ENCODE data around the gene KRT222. TPM values are rescaled to one million over a fixed set of nuclear protein-coding genes. Genes with fewer than 3 reads are reported as not detected.
A peak's percentile ranks its signal among the peaks of the same experiment; 100 is the strongest.

Gene KRT222
- total and polyA plus RNA-seq, 2 of the 13 experiments (the other 11 are each of a cell fraction or from before 2014, with no cell fraction given): not detected

- TF ChIP-seq POGK (CRISPR knock-in tag; conservative IDR thresholded peaks at IDR 0.05): no peak
- TF ChIP-seq SAFB2 (CRISPR knock-in tag; IDR thresholded peaks at IDR 0.05; ENCODE audit: borderline replicate concordance, low read depth): 0 out of 2 replicates have a peak, but pooled peaks have one; percentile 55
- TF ChIP-seq ZNF782 (CRISPR knock-in tag; IDR thresholded peaks at IDR 0.05; ENCODE audit: borderline replicate concordance): no peak
- TF ChIP-seq ZFP90 (CRISPR knock-in tag; IDR thresholded peaks at IDR 0.05; ENCODE audit: borderline replicate concordance): peak; percentile 66; the same call in 1 of the 2 replicates
- TF ChIP-seq, protein P1, sequence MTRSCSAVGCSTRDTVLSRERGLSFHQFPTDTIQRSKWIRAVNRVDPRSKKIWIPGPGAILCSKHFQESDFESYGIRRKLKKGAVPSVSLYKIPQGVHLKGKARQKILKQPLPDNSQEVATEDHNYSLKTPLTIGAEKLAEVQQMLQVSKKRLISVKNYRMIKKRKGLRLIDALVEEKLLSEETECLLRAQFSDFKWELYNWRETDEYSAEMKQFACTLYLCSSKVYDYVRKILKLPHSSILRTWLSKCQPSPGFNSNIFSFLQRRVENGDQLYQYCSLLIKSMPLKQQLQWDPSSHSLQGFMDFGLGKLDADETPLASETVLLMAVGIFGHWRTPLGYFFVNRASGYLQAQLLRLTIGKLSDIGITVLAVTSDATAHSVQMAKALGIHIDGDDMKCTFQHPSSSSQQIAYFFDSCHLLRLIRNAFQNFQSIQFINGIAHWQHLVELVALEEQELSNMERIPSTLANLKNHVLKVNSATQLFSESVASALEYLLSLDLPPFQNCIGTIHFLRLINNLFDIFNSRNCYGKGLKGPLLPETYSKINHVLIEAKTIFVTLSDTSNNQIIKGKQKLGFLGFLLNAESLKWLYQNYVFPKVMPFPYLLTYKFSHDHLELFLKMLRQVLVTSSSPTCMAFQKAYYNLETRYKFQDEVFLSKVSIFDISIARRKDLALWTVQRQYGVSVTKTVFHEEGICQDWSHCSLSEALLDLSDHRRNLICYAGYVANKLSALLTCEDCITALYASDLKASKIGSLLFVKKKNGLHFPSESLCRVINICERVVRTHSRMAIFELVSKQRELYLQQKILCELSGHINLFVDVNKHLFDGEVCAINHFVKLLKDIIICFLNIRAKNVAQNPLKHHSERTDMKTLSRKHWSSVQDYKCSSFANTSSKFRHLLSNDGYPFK (CRISPR knock-in tag; IDR thresholded peaks at IDR 0.05; ENCODE audit: borderline replicate concordance): no peak
- peak; percentile 38; the same call in 1 of the 2 replicates for TF ChIP-seq ZNF124 (CRISPR knock-in tag; IDR thresholded peaks at IDR 0.05)
- TF ChIP-seq, protein P2, sequence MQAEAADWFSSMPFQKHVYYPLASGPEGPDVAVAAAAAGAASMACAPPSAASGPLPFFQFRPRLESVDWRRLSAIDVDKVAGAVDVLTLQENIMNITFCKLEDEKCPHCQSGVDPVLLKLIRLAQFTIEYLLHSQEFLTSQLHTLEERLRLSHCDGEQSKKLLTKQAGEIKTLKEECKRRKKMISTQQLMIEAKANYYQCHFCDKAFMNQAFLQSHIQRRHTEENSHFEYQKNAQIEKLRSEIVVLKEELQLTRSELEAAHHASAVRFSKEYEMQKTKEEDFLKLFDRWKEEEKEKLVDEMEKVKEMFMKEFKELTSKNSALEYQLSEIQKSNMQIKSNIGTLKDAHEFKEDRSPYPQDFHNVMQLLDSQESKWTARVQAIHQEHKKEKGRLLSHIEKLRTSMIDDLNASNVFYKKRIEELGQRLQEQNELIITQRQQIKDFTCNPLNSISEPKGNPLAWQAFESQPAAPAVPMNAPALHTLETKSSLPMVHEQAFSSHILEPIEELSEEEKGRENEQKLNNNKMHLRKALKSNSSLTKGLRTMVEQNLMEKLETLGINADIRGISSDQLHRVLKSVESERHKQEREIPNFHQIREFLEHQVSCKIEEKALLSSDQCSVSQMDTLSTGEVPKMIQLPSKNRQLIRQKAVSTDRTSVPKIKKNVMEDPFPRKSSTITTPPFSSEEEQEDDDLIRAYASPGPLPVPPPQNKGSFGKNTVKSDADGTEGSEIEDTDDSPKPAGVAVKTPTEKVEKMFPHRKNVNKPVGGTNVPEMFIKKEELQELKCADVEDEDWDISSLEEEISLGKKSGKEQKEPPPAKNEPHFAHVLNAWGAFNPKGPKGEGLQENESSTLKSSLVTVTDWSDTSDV (CRISPR knock-in tag; IDR thresholded peaks at IDR 0.05): no peak
- TF ChIP-seq SRF (IDR thresholded peaks at IDR 0.05; ENCODE audit: low read depth, low read length): 0 out of 2 replicates have a peak, but pooled peaks have one; percentile 5
- TF ChIP-seq, protein P3, sequence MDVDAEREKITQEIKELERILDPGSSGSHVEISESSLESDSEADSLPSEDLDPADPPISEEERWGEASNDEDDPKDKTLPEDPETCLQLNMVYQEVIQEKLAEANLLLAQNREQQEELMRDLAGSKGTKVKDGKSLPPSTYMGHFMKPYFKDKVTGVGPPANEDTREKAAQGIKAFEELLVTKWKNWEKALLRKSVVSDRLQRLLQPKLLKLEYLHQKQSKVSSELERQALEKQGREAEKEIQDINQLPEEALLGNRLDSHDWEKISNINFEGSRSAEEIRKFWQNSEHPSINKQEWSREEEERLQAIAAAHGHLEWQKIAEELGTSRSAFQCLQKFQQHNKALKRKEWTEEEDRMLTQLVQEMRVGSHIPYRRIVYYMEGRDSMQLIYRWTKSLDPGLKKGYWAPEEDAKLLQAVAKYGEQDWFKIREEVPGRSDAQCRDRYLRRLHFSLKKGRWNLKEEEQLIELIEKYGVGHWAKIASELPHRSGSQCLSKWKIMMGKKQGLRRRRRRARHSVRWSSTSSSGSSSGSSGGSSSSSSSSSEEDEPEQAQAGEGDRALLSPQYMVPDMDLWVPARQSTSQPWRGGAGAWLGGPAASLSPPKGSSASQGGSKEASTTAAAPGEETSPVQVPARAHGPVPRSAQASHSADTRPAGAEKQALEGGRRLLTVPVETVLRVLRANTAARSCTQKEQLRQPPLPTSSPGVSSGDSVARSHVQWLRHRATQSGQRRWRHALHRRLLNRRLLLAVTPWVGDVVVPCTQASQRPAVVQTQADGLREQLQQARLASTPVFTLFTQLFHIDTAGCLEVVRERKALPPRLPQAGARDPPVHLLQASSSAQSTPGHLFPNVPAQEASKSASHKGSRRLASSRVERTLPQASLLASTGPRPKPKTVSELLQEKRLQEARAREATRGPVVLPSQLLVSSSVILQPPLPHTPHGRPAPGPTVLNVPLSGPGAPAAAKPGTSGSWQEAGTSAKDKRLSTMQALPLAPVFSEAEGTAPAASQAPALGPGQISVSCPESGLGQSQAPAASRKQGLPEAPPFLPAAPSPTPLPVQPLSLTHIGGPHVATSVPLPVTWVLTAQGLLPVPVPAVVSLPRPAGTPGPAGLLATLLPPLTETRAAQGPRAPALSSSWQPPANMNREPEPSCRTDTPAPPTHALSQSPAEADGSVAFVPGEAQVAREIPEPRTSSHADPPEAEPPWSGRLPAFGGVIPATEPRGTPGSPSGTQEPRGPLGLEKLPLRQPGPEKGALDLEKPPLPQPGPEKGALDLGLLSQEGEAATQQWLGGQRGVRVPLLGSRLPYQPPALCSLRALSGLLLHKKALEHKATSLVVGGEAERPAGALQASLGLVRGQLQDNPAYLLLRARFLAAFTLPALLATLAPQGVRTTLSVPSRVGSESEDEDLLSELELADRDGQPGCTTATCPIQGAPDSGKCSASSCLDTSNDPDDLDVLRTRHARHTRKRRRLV (CRISPR knock-in tag; IDR thresholded peaks at IDR 0.05): no peak
- TF ChIP-seq ZSCAN30 (CRISPR knock-in tag; IDR thresholded peaks at IDR 0.05): no peak
- no peak for TF ChIP-seq ERF (CRISPR knock-in tag; IDR thresholded peaks at IDR 0.05)
- TF ChIP-seq DMTF1 (CRISPR knock-in tag; IDR thresholded peaks at IDR 0.05): no peak
- TF ChIP-seq NFYB (CRISPR knock-in tag; IDR thresholded peaks at IDR 0.05): 0 out of 2 replicates have a peak, but pooled peaks have one; percentile 13
Measured at GRCh38 chr17:40615841-40616476, 49.0 kb downstream of the KRT222 start (continued).

Measured in HepG2 (cell line).